Endothelial cell of umbilical vein (primary cell): ENCODE results near the gene TLX1. TPM values are rescaled to one million over a fixed set of nuclear protein-coding genes. Genes with fewer than 3 reads are reported as not detected.

Experiments used
- BruUV-seq: library from RNA; stranded (reverse); fragments of 400-500 nt; replicated peaks from 2 replicates; lab custom pipeline; 2021; lab: Mats Ljungman, UMichigan
- CTCF ChIA-PET: fragments of 300-600, 350-600 bp; sonication (Branson Sonifier 250); formaldehyde crosslinking; loops from one replicate; lab custom pipeline; 2021; ENCODE audit warnings: antibody characterized with exemption, inconsistent platforms; lab: Charles Lee
- POLR2A ChIA-PET: fragments of 300-600, 350-600 bp; sonication (Branson Sonifier 250); formaldehyde crosslinking; loops from one replicate; lab custom pipeline; 2021; ENCODE audit warnings: antibody characterized with exemption, inconsistent platforms; lab: Charles Lee
- DNase-seq: peaks from one replicate; pipeline ENCODE4 v3.0.0-alpha.2; 2011; ENCODE audit warnings: low read depth, low spot score
- FAIRE-seq: peaks from 2 replicates; lab custom pipeline; 2011; peaks lifted over from hg19 to GRCh38; lab: Jason Lieb, UNC
- H2AFZ ChIP-seq: 2 replicates; pipeline ENCODE4 v1.6.0; 2012; ENCODE audit warnings: low read depth, low read length, control low read depth, inconsistent platforms
- H3K27ac ChIP-seq: 2 replicates; pipeline ENCODE4 v1.5.1; 2011; ENCODE audit warnings: low read depth, mild to moderate bottlenecking, control low read depth, low read length, moderate library complexity; ENCODE audit not compliant: insufficient read depth
- H3K27me3 ChIP-seq, 2 experiments: 2 replicates each; pipeline versions ENCODE4 v1.6.0 to v1.6.1; 2011; ENCODE audit warnings: low read length in 2 of 2, mixed read lengths in 1 of 2; ENCODE audit not compliant: control insufficient read depth in 2 of 2, insufficient read depth in 2 of 2
- H3K36me3 ChIP-seq, 2 experiments: 2 replicates in 1 of 2; 3 replicates in 1 of 2; pipeline ENCODE4 v1.5.1; 2011; ENCODE audit warnings: low read length in 2 of 2, mild to moderate bottlenecking in 1 of 2, moderate library complexity in 1 of 2; ENCODE audit not compliant: control insufficient read depth in 2 of 2, insufficient read depth in 2 of 2; ENCODE audit errors: extremely low read depth in 1 of 2
- H3K4me1 ChIP-seq: 3 replicates; pipeline ENCODE4 v1.5.1; 2011; ENCODE audit warnings: mild to moderate bottlenecking, low read length; ENCODE audit not compliant: control insufficient read depth, insufficient read depth; ENCODE audit errors: extremely low read depth
- H3K4me2 ChIP-seq: 2 replicates; pipeline ENCODE4 v1.6.1; 2011; ENCODE audit warnings: low read length, control low read depth, mixed read lengths; ENCODE audit not compliant: insufficient read depth
- H3K4me3 ChIP-seq, 3 experiments: fragments of 200-600 bp in 1 of 3; sonication (generic), shearing (Covaris generic) in 1 of 3; replicated peaks in 1 of 3; 2 replicates each; pipeline ENCODE4 v1.5.1; 2011 to 2016; ENCODE audit warnings: control low read depth in 3 of 3, low read length in 3 of 3, mild to moderate bottlenecking in 2 of 3, inconsistent platforms in 1 of 3, low read depth in 1 of 3, moderate library complexity in 1 of 3; ENCODE audit not compliant: insufficient read depth in 1 of 3
- H3K79me2 ChIP-seq: 2 replicates; pipeline ENCODE4 v1.6.0; 2012; ENCODE audit warnings: low read length, inconsistent platforms; ENCODE audit not compliant: control insufficient read depth, insufficient read depth
- H3K9ac ChIP-seq: replicated peaks from 2 replicates; pipeline ENCODE3; 2011; ENCODE audit warnings: low read length, control low read depth; ENCODE audit not compliant: insufficient read depth; ENCODE audit errors: extremely low read depth
- H3K9me1 ChIP-seq: replicated peaks from 3 replicates; pipeline ENCODE4 v1.6.0; 2011; ENCODE audit warnings: mild to moderate bottlenecking, low read length; ENCODE audit not compliant: control insufficient read depth, insufficient read depth; ENCODE audit errors: extremely low read depth
- H3K9me3 ChIP-seq: replicated peaks from 2 replicates; pipeline ENCODE4 v1.5.1; 2012; ENCODE audit warnings: low read length, inconsistent platforms; ENCODE audit not compliant: control insufficient read depth, insufficient read depth
- H4K20me1 ChIP-seq: replicated peaks from 2 replicates; pipeline ENCODE3; 2011; ENCODE audit warnings: mild to moderate bottlenecking, low read length; ENCODE audit not compliant: control insufficient read depth, insufficient read depth; ENCODE audit errors: extremely low read depth
- EZH2 ChIP-seq: IDR thresholded peaks from 2 replicates; pipeline ENCODE4 v1.6.1; 2012; ENCODE audit warnings: borderline replicate concordance, low read depth, mild to moderate bottlenecking, moderate library complexity, low read length, inconsistent platforms; ENCODE audit not compliant: severe bottlenecking
- FOS ChIP-seq: IDR thresholded peaks from 2 replicates; pipeline ENCODE4 v1.6.1; 2011; ENCODE audit warnings: mild to moderate bottlenecking, low read length, moderate library complexity, borderline replicate concordance; ENCODE audit not compliant: insufficient read depth
- GATA2 ChIP-seq: IDR thresholded peaks from 2 replicates; pipeline ENCODE4 v1.7.0; 2011; ENCODE audit warnings: low read depth, mild to moderate bottlenecking, moderate library complexity, mixed read lengths, low read length; ENCODE audit not compliant: insufficient read length, insufficient read depth
- JUN ChIP-seq: IDR thresholded peaks from 2 replicates; pipeline ENCODE4 v1.6.1; 2011; ENCODE audit warnings: borderline replicate concordance, low read depth; ENCODE audit not compliant: insufficient read length, insufficient read depth
- MAX ChIP-seq: IDR thresholded peaks from 2 replicates; pipeline ENCODE4 v1.6.1; 2011; ENCODE audit not compliant: insufficient read depth, insufficient read length
- MYC ChIP-seq: IDR thresholded peaks from one replicate; pipeline ENCODE4 v1.6.1; 2011; ENCODE audit warnings: mild to moderate bottlenecking, low read depth, low read length
- POLR2A ChIP-seq: IDR thresholded peaks from 2 replicates; pipeline ENCODE4 v1.6.1; 2012; ENCODE audit warnings: low read depth, mild to moderate bottlenecking, control low read depth, low read length
- POLR2AphosphoS5 ChIP-seq: IDR thresholded peaks from 2 replicates; pipeline ENCODE4 v1.6.1; 2012; ENCODE audit warnings: low read depth, mild to moderate bottlenecking, control low read depth, low read length, moderate library complexity; ENCODE audit not compliant: insufficient read depth
- dilution Hi-C: fragments of 300-500 bp; cut with MboI; formaldehyde crosslinking; loops from one replicate; pipeline ENCODE4 v1.15.0; 2019; ENCODE audit warnings: low sequenced_read_pairs; ENCODE audit not compliant: extremely low pct_ligation_motif_present
- intact Hi-C: fragments of 100-400 bp; cut with micrococcal nuclease; formaldehyde crosslinking; loops from one replicate; pipeline ENCODE4 v1.10.0; 2022
- polyA plus RNA-seq, 4 experiments: library from polyadenylated mRNA; depleted of rRNA in 3 of 4; stranded (reverse) in 3 of 4; unstranded in 1 of 4; fragments of >200 nt; gene quantifications; 2 replicates each; pipeline versions ENCODE4 v1.2.1 to v1.2.3, GENCODE V29; 2011 to 2012; ENCODE audit warnings: missing spikeins in 1 of 4
- total RNA-seq: library from RNA; stranded (reverse); gene quantifications from 2 replicates; pipeline ENCODE4 v1.2.3, GENCODE V29; 2021
- TF ChIP-seq, protein P1 (sequence below), 2 donors: IDR thresholded peaks; 1 replicate in 1 of 2; 2 replicates in 1 of 2; pipeline ENCODE4 v1.5.1; 2011; ENCODE audit warnings: low read length in 2 of 2, mild to moderate bottlenecking in 2 of 2, moderate library complexity in 2 of 2, control low read depth in 1 of 2, inconsistent platforms in 1 of 2, low read depth in 1 of 2; ENCODE audit not compliant: insufficient read depth in 1 of 2; ENCODE audit errors: extremely low read depth in 1 of 2

The TLX1 gene
- total and polyA plus RNA-seq, 2 donors (not counting 3 experiments of a cell fraction or from before 2014, with no cell fraction given) = not detected

GRCh38 chr10:101094121-101094879 is 36.8 kb upstream of the TLX1 start:
- no peaks in the 10 kb centered on the region for H3K36me3 ChIP-seq
- H4K20me1 ChIP-seq = no peaks in the 10 kb centered on the region
- H2AFZ ChIP-seq = no peak overlapping the region
- FAIRE-seq (no peak), DNase-seq (no peak)
- H3K9me3 ChIP-seq = no peaks in the 10 kb centered on the region
- peaks cover 8 to 9% of the 10 kb centered on the region in 2 experiments for H3K27me3 ChIP-seq
- CTCF ChIA-PET = interaction anchor here (1.2 to 8.9 kb wide), 5 partner anchors 8 to 120 kb away, joined by 3 to 496 read pairs (median 21); no protein-coding TSS in a partner anchor
- no peak overlapping the region for H3K9ac ChIP-seq
- POLR2A ChIA-PET = no interaction called here
- no peak overlapping the region for H3K4me3 ChIP-seq
- no TSS peak for BruUV-seq
- dilution Hi-C loops (no loop called here), intact Hi-C loops (no loop called here)
- no peak overlapping the region for H3K4me2 ChIP-seq
- H3K79me2 ChIP-seq = no peaks in the 10 kb centered on the region
- TF ChIP-seq MYC (no peak), MAX (no peak), EZH2 (no peak), POLR2AphosphoS5 (no peak), POLR2A (no peak), FOS (no peak), JUN (no peak), GATA2 (no peak)
- TF ChIP-seq, protein P1, sequence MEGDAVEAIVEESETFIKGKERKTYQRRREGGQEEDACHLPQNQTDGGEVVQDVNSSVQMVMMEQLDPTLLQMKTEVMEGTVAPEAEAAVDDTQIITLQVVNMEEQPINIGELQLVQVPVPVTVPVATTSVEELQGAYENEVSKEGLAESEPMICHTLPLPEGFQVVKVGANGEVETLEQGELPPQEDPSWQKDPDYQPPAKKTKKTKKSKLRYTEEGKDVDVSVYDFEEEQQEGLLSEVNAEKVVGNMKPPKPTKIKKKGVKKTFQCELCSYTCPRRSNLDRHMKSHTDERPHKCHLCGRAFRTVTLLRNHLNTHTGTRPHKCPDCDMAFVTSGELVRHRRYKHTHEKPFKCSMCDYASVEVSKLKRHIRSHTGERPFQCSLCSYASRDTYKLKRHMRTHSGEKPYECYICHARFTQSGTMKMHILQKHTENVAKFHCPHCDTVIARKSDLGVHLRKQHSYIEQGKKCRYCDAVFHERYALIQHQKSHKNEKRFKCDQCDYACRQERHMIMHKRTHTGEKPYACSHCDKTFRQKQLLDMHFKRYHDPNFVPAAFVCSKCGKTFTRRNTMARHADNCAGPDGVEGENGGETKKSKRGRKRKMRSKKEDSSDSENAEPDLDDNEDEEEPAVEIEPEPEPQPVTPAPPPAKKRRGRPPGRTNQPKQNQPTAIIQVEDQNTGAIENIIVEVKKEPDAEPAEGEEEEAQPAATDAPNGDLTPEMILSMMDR (IDR thresholded peaks at IDR 0.05; ENCODE audit: extremely low read depth in 1 of 2, insufficient read depth in 1 of 2, low read depth in 1 of 2, low read length in 2 of 2) = no peak
- H3K9me1 ChIP-seq = no peaks in the 10 kb centered on the region
- H3K4me1 ChIP-seq = no peaks in the 10 kb centered on the region
- no peak overlapping the region for H3K27ac ChIP-seq
